SK-N-SH (cell line): ENCODE results near the gene TVP23C. TPM values are rescaled to one million over a fixed set of nuclear protein-coding genes. Genes with fewer than 3 reads are reported as not detected.

Source experiments
- CTCF ChIA-PET: fragments of 300-600, 350-600 bp; formaldehyde crosslinking; extraction: SDS; loops from one replicate; lab custom pipeline; 2021; lab: Yijun Ruan, JAX
- POLR2A ChIA-PET: fragments of 350-600 bp; sonication (Branson Sonifier 250); formaldehyde crosslinking; extraction: SDS; loops from one replicate; lab custom pipeline; 2020; ENCODE audit warnings: antibody characterized with exemption, inconsistent platforms; lab: Yijun Ruan, JAX
- DNase-seq: peaks from one replicate; pipeline ENCODE4 v3.0.0; 2012
- H2AFZ ChIP-seq: fragments of 200-600 bp; sonication (generic); 2 replicates; pipeline ENCODE4 v1.8.1; 2016; ENCODE audit warnings: antibody characterized with exemption, mild to moderate bottlenecking, low read depth
- H3F3A ChIP-seq: fragments of 200-600 bp; sonication (generic); replicated peaks from 2 replicates; pipeline ENCODE3; 2016; ENCODE audit warnings: antibody characterized with exemption, mild to moderate bottlenecking; ENCODE audit not compliant: insufficient read depth
- H3K27ac ChIP-seq, 2 experiments: fragments of 200-500 bp in 1 of 2; fragments of 200-600 bp in 1 of 2; sonication (Bioruptor generic) in 1 of 2; sonication (generic), shearing (Covaris generic) in 1 of 2; 2 replicates each; pipeline versions ENCODE4 v1.5.1 to v1.6.1; 2014 to 2016; ENCODE audit warnings: low read depth in 2 of 2, inconsistent platforms in 1 of 2, low read length in 1 of 2, mild to moderate bottlenecking in 1 of 2, mixed read lengths in 1 of 2
- H3K27me3 ChIP-seq: fragments of 200-600 bp; sonication (generic), shearing (Covaris generic); 2 replicates; pipeline ENCODE4 v1.6.1; 2016; ENCODE audit warnings: mixed run types; ENCODE audit not compliant: insufficient read depth
- H3K36me3 ChIP-seq, 2 experiments: fragments of 200-500 bp in 1 of 2; fragments of 200-600 bp in 1 of 2; sonication (Bioruptor generic) in 1 of 2; sonication (generic) in 1 of 2; replicated peaks in 1 of 2; 2 replicates each; pipeline versions ENCODE3 to v1.5.1; 2014 to 2016; ENCODE audit warnings: low read length in 1 of 2, mild to moderate bottlenecking in 1 of 2; ENCODE audit not compliant: insufficient read depth in 2 of 2, control insufficient read depth in 1 of 2
- H3K4me1 ChIP-seq, 2 experiments: fragments of 200-500 bp in 1 of 2; fragments of 200-600 bp in 1 of 2; sonication (Bioruptor generic) in 1 of 2; sonication (generic), shearing (Covaris generic) in 1 of 2; 2 replicates each; pipeline versions ENCODE4 v1.5.1 to v1.6.1; 2014 to 2016; ENCODE audit warnings: low read depth in 1 of 2, low read length in 1 of 2, mixed run types in 1 of 2; ENCODE audit not compliant: insufficient read depth in 2 of 2, control insufficient read depth in 1 of 2
- H3K4me2 ChIP-seq: fragments of 200-600 bp; sonication (generic), shearing (Covaris generic); 2 replicates; pipeline ENCODE4 v1.6.1; 2017; ENCODE audit warnings: mixed run types
- H3K4me3 ChIP-seq, 2 experiments: fragments of 200-500 bp in 1 of 2; fragments of 200-600 bp in 1 of 2; sonication (Bioruptor generic) in 1 of 2; sonication (generic), shearing (Covaris generic) in 1 of 2; 2 replicates each; pipeline versions ENCODE4 v1.5.1 to v1.8.1; 2014 to 2016; ENCODE audit warnings: low read depth in 2 of 2, inconsistent platforms in 1 of 2, low read length in 1 of 2, mild to moderate bottlenecking in 1 of 2, mixed read lengths in 1 of 2, moderate library complexity in 1 of 2
- H3K79me2 ChIP-seq: fragments of 200-600 bp; sonication (generic); 2 replicates; pipeline ENCODE4 v1.8.1; 2017; ENCODE audit warnings: mild to moderate bottlenecking; ENCODE audit not compliant: insufficient read depth
- H3K9ac ChIP-seq: fragments of 200-600 bp; sonication (generic); 2 replicates; pipeline ENCODE4 v1.6.1; 2017; ENCODE audit warnings: mixed run types
- H3K9me2 ChIP-seq: fragments of 200-600 bp; sonication (generic); 2 replicates; pipeline ENCODE4 v1.6.1; 2017; ENCODE audit warnings: mixed run types
- H3K9me3 ChIP-seq: fragments of 200-600 bp; sonication (generic); 2 replicates; pipeline ENCODE4 v1.6.1; 2017; ENCODE audit warnings: mixed run types, mild to moderate bottlenecking, moderate library complexity
- H4K20me1 ChIP-seq: fragments of 200-600 bp; sonication (generic); 2 replicates; pipeline ENCODE4 v1.6.1; 2017; ENCODE audit warnings: mild to moderate bottlenecking, mixed run types; ENCODE audit not compliant: insufficient read depth
- FOSL2 ChIP-seq: IDR thresholded peaks from 2 replicates; pipeline ENCODE4 v1.4.0; 2012; ENCODE audit warnings: low read depth, mild to moderate bottlenecking, moderate library complexity, borderline replicate concordance
- FOXM1 ChIP-seq: IDR thresholded peaks from 2 replicates; pipeline ENCODE4 v1.4.0; 2012; ENCODE audit warnings: low read depth, mild to moderate bottlenecking
- GATA2 ChIP-seq: sonication (generic); formaldehyde crosslinking; IDR thresholded peaks from 2 replicates; pipeline ENCODE4 v1.5.0; 2020; ENCODE audit warnings: mild to moderate bottlenecking, missing genetic modification reagents
- JUND ChIP-seq: IDR thresholded peaks from 2 replicates; pipeline ENCODE4 v1.4.0; 2012
- NFIC ChIP-seq: IDR thresholded peaks from 2 replicates; pipeline ENCODE4 v1.4.0; 2012; ENCODE audit warnings: borderline replicate concordance
- POLR2AphosphoS5 ChIP-seq: IDR thresholded peaks from 2 replicates; pipeline ENCODE4 v1.6.1; 2012; ENCODE audit warnings: low read depth, low read length
- RAD21 ChIP-seq: IDR thresholded peaks from 2 replicates; pipeline ENCODE4 v1.6.1; 2012; ENCODE audit warnings: mild to moderate bottlenecking, low read length
- SIN3A ChIP-seq: IDR thresholded peaks from 2 replicates; pipeline ENCODE4 v1.6.1; 2012; ENCODE audit warnings: low read depth, mild to moderate bottlenecking, low read length, moderate library complexity, borderline replicate concordance
- TAF1 ChIP-seq: IDR thresholded peaks from 2 replicates; pipeline ENCODE4 v1.6.1; 2012; ENCODE audit warnings: low read depth, mild to moderate bottlenecking, low read length, moderate library complexity, borderline replicate concordance
- YY1 ChIP-seq: IDR thresholded peaks from 2 replicates; pipeline ENCODE4 v1.4.0; 2012; ENCODE audit warnings: low read depth, mild to moderate bottlenecking
- whole genome bisulfite sequencing: methylation state at CpG from one replicate; pipeline ENCODE4 v1.1.6; 2017; ENCODE audit warnings: low lambda C conversion rate; 5-methylcytosine and 5-hydroxymethylcytosine counted together
- polyA plus RNA-seq, 3 experiments: library from polyadenylated mRNA; depleted of rRNA; stranded (reverse); fragments of >200 nt; gene quantifications; 2 replicates each; pipeline ENCODE4 v1.2.3, GENCODE V29; 2012
- TF ChIP-seq, protein P1 (sequence below): IDR thresholded peaks from 2 replicates; pipeline ENCODE4 v1.4.0; 2012; ENCODE audit warnings: low read depth, borderline replicate concordance
- TF ChIP-seq, protein P2 (sequence below): IDR thresholded peaks from 2 replicates; pipeline ENCODE4; 2012
- TF ChIP-seq, protein P3 (sequence below): IDR thresholded peaks from 2 replicates; pipeline ENCODE4 v1.6.1; 2012; ENCODE audit warnings: mild to moderate bottlenecking, low read depth, low read length, moderate library complexity

TVP23C gene
- polyA plus RNA-seq, 1 of the 3 experiments (the other 2 are of a cell fraction), result 4.7 TPM

DNA sequence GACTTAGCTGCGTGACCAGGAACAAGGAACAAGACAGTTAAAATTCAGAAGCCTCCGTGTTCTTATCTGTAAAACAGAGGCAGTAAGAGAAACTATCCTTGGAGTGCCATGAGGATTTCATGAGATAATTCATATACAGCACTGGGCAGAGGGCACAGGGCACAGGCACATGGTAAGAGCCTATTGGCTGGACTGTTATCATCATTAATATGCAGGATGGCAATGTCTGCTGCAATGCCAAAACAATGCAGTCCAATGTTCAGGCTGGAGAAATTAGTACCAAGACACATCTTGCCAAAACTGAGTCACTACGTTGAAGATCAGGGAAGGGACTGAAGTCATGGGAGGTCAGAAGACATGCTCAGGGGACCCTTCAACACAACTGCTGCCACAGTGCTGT, 109.5 kb downstream of the TVP23C start:
- Histone ChIP-seq H3K4me2 (peak overlapping the region; percentile 9; the same call in 1 of the 2 replicates), H3K9ac (no peak overlapping the region), H3K9me3 (0 out of 2 replicates have a peak, but pooled peaks cover 3% of the 10 kb centered on the region), H3F3A (peaks cover 10% of the 10 kb centered on the region), H3K79me2 (no peaks in the 10 kb centered on the region), H3K4me3 (no peak overlapping the region), H3K4me1 (peaks cover 23% of the 10 kb centered on the region in 2 experiments; a peak in 3 of 4 replicates), H3K36me3 (no peaks in the 10 kb centered on the region), H2AFZ (no peak overlapping the region), H3K9me2 (no peaks in the 10 kb centered on the region), H3K27ac (no peak overlapping the region), H4K20me1 (no peaks in the 10 kb centered on the region), H3K27me3 (no peaks in the 10 kb centered on the region)
- CTCF ChIA-PET, result no interaction called here
- POLR2A ChIA-PET, result no interaction called here
- WGBS, result 71% methylated on average over 3 of the region's 3 CpGs
- TF ChIP-seq SIN3A (no peak), YY1 (no peak), POLR2AphosphoS5 (no peak), RAD21 (no peak), FOXM1 (no peak)
- TF ChIP-seq, protein P1, sequence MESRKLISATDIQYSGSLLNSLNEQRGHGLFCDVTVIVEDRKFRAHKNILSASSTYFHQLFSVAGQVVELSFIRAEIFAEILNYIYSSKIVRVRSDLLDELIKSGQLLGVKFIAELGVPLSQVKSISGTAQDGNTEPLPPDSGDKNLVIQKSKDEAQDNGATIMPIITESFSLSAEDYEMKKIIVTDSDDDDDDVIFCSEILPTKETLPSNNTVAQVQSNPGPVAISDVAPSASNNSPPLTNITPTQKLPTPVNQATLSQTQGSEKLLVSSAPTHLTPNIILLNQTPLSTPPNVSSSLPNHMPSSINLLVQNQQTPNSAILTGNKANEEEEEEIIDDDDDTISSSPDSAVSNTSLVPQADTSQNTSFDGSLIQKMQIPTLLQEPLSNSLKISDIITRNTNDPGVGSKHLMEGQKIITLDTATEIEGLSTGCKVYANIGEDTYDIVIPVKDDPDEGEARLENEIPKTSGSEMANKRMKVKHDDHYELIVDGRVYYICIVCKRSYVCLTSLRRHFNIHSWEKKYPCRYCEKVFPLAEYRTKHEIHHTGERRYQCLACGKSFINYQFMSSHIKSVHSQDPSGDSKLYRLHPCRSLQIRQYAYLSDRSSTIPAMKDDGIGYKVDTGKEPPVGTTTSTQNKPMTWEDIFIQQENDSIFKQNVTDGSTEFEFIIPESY, result no peak
- DNase-seq, result no peak

GRCh38 chr17:15453246-15453645, 110.0 kb downstream of the TVP23C start:
- TF ChIP-seq GATA2 (CRISPR knock-in tag) (no peak), JUND (no peak), NFIC (no peak), FOXM1 (no peak), FOSL2 (no peak), TAF1 (no peak)
- TF ChIP-seq, protein P2, sequence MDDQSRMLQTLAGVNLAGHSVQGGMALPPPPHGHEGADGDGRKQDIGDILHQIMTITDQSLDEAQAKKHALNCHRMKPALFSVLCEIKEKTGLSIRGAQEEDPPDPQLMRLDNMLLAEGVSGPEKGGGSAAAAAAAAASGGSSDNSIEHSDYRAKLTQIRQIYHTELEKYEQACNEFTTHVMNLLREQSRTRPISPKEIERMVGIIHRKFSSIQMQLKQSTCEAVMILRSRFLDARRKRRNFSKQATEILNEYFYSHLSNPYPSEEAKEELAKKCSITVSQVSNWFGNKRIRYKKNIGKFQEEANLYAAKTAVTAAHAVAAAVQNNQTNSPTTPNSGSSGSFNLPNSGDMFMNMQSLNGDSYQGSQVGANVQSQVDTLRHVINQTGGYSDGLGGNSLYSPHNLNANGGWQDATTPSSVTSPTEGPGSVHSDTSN, result 0 out of 2 replicates have a peak, but pooled peaks have one; percentile 9
- TF ChIP-seq, protein P3, sequence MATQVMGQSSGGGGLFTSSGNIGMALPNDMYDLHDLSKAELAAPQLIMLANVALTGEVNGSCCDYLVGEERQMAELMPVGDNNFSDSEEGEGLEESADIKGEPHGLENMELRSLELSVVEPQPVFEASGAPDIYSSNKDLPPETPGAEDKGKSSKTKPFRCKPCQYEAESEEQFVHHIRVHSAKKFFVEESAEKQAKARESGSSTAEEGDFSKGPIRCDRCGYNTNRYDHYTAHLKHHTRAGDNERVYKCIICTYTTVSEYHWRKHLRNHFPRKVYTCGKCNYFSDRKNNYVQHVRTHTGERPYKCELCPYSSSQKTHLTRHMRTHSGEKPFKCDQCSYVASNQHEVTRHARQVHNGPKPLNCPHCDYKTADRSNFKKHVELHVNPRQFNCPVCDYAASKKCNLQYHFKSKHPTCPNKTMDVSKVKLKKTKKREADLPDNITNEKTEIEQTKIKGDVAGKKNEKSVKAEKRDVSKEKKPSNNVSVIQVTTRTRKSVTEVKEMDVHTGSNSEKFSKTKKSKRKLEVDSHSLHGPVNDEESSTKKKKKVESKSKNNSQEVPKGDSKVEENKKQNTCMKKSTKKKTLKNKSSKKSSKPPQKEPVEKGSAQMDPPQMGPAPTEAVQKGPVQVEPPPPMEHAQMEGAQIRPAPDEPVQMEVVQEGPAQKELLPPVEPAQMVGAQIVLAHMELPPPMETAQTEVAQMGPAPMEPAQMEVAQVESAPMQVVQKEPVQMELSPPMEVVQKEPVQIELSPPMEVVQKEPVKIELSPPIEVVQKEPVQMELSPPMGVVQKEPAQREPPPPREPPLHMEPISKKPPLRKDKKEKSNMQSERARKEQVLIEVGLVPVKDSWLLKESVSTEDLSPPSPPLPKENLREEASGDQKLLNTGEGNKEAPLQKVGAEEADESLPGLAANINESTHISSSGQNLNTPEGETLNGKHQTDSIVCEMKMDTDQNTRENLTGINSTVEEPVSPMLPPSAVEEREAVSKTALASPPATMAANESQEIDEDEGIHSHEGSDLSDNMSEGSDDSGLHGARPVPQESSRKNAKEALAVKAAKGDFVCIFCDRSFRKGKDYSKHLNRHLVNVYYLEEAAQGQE, result no peak
- TF ChIP-seq, all 33 proteins: peak for 1
- Histone ChIP-seq H3K9me2 (no peaks in the 10 kb centered on the region), H2AFZ (no peak overlapping the region), H3K9me3 (0 out of 2 replicates have a peak, but pooled peaks cover 3% of the 10 kb centered on the region), H3K27me3 (no peaks in the 10 kb centered on the region), H3K4me3 (no peak overlapping the region), H3K4me2 (peak overlapping the region; percentile 9; the same call in 1 of the 2 replicates), H3K79me2 (no peaks in the 10 kb centered on the region), H3K36me3 (no peaks in the 10 kb centered on the region), H3K4me1 (peaks cover 21 to 23% of the 10 kb centered on the region in 2 experiments; a peak in 3 of 4 replicates), H4K20me1 (no peaks in the 10 kb centered on the region), H3K9ac (no peak overlapping the region), H3F3A (peaks cover 10% of the 10 kb centered on the region), H3K27ac (0 out of 4 replicates have a peak overlapping the region, but pooled peaks of 1 of the 2 experiments have one; percentile 22)
- ChIA-PET CTCF (no interaction called here), POLR2A (no interaction called here)
- DNase-seq, result no peak
- WGBS, result 50% methylated on average over 4 of the region's 4 CpGs
